ENCODE results near the gene SYT1. TPM values are rescaled to one million over a fixed set of nuclear protein-coding genes. Genes with fewer than 3 reads are reported as not detected.

Gene SYT1
- total RNA-seq, 1 donor: not detected

DNA sequence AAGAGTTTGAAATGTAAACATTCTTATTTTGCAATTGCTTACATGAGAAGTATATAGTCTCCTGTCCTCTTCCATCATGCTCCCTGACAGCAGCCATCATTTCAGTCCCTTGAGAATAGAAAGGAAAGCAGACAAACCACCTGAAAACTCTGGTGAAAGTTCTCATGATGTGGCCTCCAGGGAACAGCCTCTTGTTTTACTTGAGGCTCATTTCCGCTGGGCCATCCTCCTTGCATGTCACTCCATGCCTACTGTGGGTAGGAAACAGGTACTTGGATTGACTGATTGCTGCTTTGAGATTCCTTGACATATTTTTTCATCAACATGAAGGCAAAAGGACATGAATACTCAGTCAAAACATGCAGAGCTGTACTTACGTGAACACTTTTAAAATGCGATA lies 6.0 kb downstream of the SYT1 start:
- no peaks in the 10 kb centered on the region for H3K9me3 ChIP-seq (ENCODE audit: low read depth, low read length)
- no peaks in the 10 kb centered on the region for H3K79me2 ChIP-seq (ENCODE audit: insufficient read depth, low read length)
- no peaks in the 10 kb centered on the region for H4K20me1 ChIP-seq (ENCODE audit: insufficient read depth, low read length)
- no peak overlapping the region for H3K27ac ChIP-seq (ENCODE audit: low read depth, low read length)
- no peak for DNase-seq (ENCODE audit: insufficient read length, low spot score, missing footprints)
- H2AFZ ChIP-seq (ENCODE audit: low read length): no peak overlapping the region
- H3K36me3 ChIP-seq (ENCODE audit: insufficient read depth, low read length): no peaks in the 10 kb centered on the region
- no peaks in the 10 kb centered on the region for H3K4me1 ChIP-seq (ENCODE audit: insufficient read depth, low read length)
- H3K27me3 ChIP-seq (ENCODE audit: insufficient read depth, low read length): peaks cover 15% of the 10 kb centered on the region
- TF ChIP-seq CTCF (IDR thresholded peaks at IDR 0.05; ENCODE audit: extremely low read depth, low read depth, low read length): no peak
- no peak overlapping the region for H3K4me2 ChIP-seq (ENCODE audit: insufficient read depth, low read length)
- H3K4me3 ChIP-seq (ENCODE audit: insufficient read depth, low read length): no peak overlapping the region

DNA sequence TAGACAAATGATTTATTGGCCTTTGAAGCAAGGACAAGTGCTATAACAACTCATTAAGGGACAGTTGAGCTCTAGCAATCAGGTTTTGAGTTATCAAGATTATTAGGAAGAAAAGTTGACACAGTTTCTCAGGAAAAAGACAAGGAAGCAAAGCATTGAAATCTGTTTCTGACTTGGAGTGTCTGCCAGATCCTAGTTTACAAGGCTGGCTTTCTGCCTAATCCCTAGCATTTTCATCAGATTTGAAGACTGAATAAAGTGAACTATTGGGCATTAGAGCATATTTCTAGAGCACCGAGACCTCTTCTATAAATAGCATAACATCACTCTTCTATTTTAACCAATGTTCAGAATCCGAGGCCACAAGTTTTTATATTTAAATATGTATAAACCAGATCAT lies 7.0 kb downstream of the SYT1 start:
- Histone ChIP-seq H2AFZ (ENCODE audit: low read length) (no peak overlapping the region), H3K9me3 (ENCODE audit: low read depth, low read length) (no peaks in the 10 kb centered on the region), H3K4me3 (ENCODE audit: insufficient read depth, low read length) (no peak overlapping the region), H3K79me2 (ENCODE audit: insufficient read depth, low read length) (no peaks in the 10 kb centered on the region), H4K20me1 (ENCODE audit: insufficient read depth, low read length) (no peaks in the 10 kb centered on the region), H3K4me1 (ENCODE audit: insufficient read depth, low read length) (no peaks in the 10 kb centered on the region), H3K36me3 (ENCODE audit: insufficient read depth, low read length) (no peaks in the 10 kb centered on the region), H3K27me3 (ENCODE audit: insufficient read depth, low read length) (peaks cover 10% of the 10 kb centered on the region), H3K27ac (ENCODE audit: low read depth, low read length) (no peak overlapping the region), H3K4me2 (ENCODE audit: insufficient read depth, low read length) (no peak overlapping the region)
- DNase-seq (ENCODE audit: insufficient read length, low spot score, missing footprints): no peak
- TF ChIP-seq CTCF (IDR thresholded peaks at IDR 0.05; ENCODE audit: extremely low read depth, low read depth, low read length): no peak

DNA sequence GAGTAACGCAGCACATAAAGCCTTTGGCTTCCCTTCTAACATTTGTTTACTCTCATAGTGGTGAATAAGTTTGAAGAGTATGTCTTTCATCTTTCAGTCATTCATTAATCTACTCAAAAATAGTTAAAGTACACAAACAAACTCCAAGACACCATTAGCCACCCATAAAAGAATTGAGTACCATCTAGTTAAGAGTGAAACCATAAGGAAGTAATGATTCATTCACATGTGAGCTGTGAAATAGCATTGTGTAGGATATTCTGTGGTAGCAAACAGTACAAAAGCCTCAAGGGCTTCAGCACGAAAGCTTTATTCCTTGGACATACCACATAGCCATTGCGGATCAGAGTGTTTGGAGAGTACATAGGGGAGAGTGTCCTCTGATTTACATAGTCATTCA lies 13.9 kb downstream of the SYT1 start:
- Histone ChIP-seq H3K4me1 (ENCODE audit: insufficient read depth, low read length) (no peaks in the 10 kb centered on the region), H3K4me2 (ENCODE audit: insufficient read depth, low read length) (no peak overlapping the region), H3K9me3 (ENCODE audit: low read depth, low read length) (no peaks in the 10 kb centered on the region), H3K36me3 (ENCODE audit: insufficient read depth, low read length) (no peaks in the 10 kb centered on the region), H2AFZ (ENCODE audit: low read length) (no peak overlapping the region), H3K4me3 (ENCODE audit: insufficient read depth, low read length) (no peak overlapping the region), H3K27me3 (ENCODE audit: insufficient read depth, low read length) (no peaks in the 10 kb centered on the region), H3K27ac (ENCODE audit: low read depth, low read length) (no peak overlapping the region), H4K20me1 (ENCODE audit: insufficient read depth, low read length) (no peaks in the 10 kb centered on the region), H3K79me2 (ENCODE audit: insufficient read depth, low read length) (no peaks in the 10 kb centered on the region)
- DNase-seq (ENCODE audit: insufficient read length, low spot score, missing footprints): no peak
- no peak for TF ChIP-seq CTCF (IDR thresholded peaks at IDR 0.05; ENCODE audit: extremely low read depth, low read depth, low read length)

DNA sequence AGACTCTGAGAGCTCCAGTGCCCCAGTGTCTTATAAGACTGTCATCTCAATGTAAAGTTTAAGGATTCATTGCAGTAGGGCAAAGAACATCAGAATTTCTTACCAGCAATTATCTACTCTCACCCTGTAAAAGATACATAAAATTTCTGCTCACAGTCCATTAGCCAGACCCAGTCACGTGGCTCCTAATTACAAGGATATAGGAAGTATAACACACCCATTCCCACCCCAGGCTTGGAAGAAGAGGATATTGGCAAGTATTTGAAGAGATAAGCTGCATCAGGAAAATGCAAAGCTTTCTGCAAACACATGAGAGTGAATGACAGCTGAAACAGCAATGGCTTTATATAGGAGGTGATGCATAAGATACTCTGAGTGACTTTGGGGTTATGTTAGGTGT lies 14.3 kb downstream of the SYT1 start:
- no peaks in the 10 kb centered on the region for H4K20me1 ChIP-seq (ENCODE audit: insufficient read depth, low read length)
- H3K4me1 ChIP-seq (ENCODE audit: insufficient read depth, low read length): no peaks in the 10 kb centered on the region
- no peak for TF ChIP-seq CTCF (IDR thresholded peaks at IDR 0.05; ENCODE audit: extremely low read depth, low read depth, low read length)
- no peak overlapping the region for H3K27ac ChIP-seq (ENCODE audit: low read depth, low read length)
- no peaks in the 10 kb centered on the region for H3K27me3 ChIP-seq (ENCODE audit: insufficient read depth, low read length)
- no peak for DNase-seq (ENCODE audit: insufficient read length, low spot score, missing footprints)
- H3K4me3 ChIP-seq (ENCODE audit: insufficient read depth, low read length): no peak overlapping the region
- no peaks in the 10 kb centered on the region for H3K9me3 ChIP-seq (ENCODE audit: low read depth, low read length)
- H3K79me2 ChIP-seq (ENCODE audit: insufficient read depth, low read length): no peaks in the 10 kb centered on the region
- no peak overlapping the region for H2AFZ ChIP-seq (ENCODE audit: low read length)
- H3K36me3 ChIP-seq (ENCODE audit: insufficient read depth, low read length): no peaks in the 10 kb centered on the region
- no peak overlapping the region for H3K4me2 ChIP-seq (ENCODE audit: insufficient read depth, low read length)

Measured in osteoblast (primary cell).